ENCODE measurements around the gene SHANK1.
"Not testable (repeated sequence)": the region's sequence is repeated elsewhere in the genome, so short reads cannot be mapped to it uniquely, and the experiment has no call there.

The SHANK1 gene

GRCh38 chr19:50719566-50719965 lies at the start of gene SHANK1:
Gene SHANK1, minus strand, starts transcription at chr19:50719802. Its CDS starts 2,883 bp downstream, at chr19:50716919.
- DNase-seq (ENCODE audit: low spot score), result peak; percentile 73

DNA sequence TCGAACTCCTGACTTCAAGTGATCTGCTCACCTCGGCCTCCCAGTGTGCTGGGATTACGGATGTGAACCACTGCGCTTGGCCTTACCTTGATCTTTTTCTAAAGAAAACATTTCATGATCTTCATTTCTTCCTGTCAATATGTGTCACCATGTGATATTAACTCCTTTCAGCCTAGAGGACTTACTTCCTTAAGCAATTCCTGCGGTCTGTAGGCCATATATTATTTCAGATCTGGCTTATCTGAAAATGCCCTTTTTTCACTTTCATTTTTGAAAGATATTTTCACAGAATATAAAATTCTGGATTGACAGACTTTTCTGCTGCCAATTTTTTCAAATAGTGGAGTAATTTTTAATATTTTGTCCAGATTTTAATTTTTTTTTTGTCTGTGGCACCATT lies 48.7 kb upstream of the SHANK1 start:
- no peak for DNase-seq (ENCODE audit: low spot score)

DNA sequence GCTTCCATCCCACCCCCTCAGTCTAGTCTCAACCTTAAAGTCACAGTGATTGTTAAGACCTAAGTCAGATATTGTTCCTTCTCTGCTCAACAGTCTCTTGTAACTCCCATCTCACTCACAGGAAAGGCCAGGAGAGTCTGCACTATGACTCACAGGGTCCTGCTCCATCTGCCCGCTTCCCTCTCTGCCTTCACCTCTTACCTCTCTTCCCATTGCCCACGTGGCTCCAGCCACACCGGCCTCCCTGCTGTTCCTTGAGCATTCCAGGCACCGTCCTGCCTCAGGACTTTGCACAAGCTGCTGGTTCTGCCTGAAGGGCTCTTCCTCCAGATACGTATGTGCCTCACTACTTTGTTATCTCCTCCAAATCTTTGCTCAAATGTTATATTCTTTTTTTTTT lies 47.7 kb upstream of the SHANK1 start:
- DNase-seq (ENCODE audit: low spot score), result not testable (repeated sequence)

GRCh38 chr19:50766746-50767145 lies 47.1 kb upstream of the SHANK1 start:
- DNase-seq (ENCODE audit: low spot score), result not testable (repeated sequence)

DNA sequence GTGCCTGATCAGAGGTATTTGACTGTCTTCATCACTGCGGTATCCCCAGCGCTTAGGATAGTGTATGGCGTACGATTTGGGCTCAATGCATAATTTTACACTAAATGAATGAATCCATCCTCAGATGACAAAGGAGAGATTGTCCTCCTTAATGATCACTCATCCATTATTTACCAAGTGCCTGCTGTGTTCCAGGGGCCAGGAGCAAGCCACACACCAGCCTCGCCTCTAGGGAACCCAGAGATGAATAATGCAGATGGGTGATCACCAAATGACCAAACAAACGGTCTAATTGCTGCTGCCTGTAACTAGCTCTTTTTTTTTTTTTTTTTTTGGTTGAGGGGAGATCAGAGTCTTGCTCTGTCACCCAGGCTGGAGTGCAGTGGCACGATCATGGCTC lies 44.8 kb upstream of the SHANK1 start:
- DNase-seq (ENCODE audit: low spot score), result no peak

- not testable (repeated sequence) for DNase-seq (ENCODE audit: low spot score)
Observed at GRCh38 chr19:50763521-50763920, 43.9 kb upstream of the SHANK1 start.

GRCh38 chr19:50761501-50761900 lies 41.9 kb upstream of the SHANK1 start:
- not testable (repeated sequence) for DNase-seq (ENCODE audit: low spot score)

DNA sequence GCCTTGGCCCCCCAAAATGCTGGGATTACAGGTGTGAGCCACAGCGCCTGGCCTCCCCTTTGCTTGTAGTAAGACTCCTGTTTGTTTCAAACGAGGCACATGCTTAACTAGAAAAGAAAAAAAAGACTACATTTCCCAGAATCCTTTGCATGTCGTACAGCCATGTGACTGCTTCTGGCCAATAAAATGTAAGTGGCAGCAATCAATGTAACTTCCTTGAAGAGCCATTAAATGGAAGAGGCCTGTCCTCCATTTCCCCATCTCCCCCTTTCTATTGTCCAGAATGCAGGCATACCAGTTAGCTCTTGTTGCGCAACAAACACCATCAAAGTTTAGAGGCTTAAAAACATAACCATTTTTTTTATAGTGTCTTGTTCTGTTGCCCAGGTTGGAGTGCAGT lies 40.3 kb upstream of the SHANK1 start:
- DNase-seq (ENCODE audit: low spot score), result peak; percentile 40

- not testable (repeated sequence) for DNase-seq (ENCODE audit: low spot score)
Observed at GRCh38 chr19:50759076-50759475, 39.5 kb upstream of the SHANK1 start.

- not testable (repeated sequence) for DNase-seq (ENCODE audit: low spot score)
Observed at GRCh38 chr19:50757624-50758023, 38.0 kb upstream of the SHANK1 start.

DNA sequence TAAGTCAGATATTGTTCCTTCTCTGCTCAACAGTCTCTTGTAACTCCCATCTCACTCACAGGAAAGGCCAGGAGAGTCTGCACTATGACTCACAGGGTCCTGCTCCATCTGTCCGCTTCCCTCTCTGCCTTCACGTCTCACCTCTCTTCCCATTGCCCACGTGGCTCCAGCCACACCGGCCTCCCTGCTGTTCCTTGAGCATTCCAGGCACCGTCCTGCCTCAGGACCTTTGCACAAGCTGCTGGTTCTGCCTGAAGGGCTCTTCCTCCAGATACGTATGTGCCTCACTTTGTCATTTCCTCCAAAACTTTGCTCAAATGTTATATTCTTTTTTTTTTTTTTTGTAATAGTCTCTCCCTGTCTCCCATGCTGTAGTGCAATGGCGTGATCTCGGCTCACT lies 36.6 kb upstream of the SHANK1 start:
- DNase-seq (ENCODE audit: low spot score), result not testable (repeated sequence)

GRCh38 chr19:50753879-50754278 lies 34.3 kb upstream of the SHANK1 start:
- no peak for DNase-seq (ENCODE audit: low spot score)

GRCh38 chr19:50750010-50750409 lies 30.4 kb upstream of the SHANK1 start:
- no peak for DNase-seq (ENCODE audit: low spot score)

- no peak for DNase-seq (ENCODE audit: low spot score)
Observed at GRCh38 chr19:50749490-50749889, 29.9 kb upstream of the SHANK1 start.

DNA sequence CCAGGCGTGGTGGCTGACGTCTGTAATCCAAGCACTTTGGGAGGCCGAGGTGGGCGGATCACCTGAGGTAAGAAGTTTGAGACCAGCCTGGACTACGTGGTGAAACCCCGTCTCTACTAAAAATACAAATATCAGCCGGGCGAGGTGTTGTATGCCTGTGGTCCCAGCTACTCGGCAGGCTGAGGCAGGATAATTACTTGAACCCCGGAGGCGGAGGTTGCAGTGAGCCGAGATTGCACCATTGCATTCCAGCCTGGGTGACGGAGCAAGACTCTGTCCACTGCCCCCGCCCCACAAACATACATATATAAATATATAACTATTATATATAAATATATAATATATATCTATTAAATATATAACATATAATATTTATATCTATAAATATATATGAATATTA lies 27.5 kb upstream of the SHANK1 start:
- DNase-seq (ENCODE audit: low spot score), result not testable (repeated sequence)

- no peak for DNase-seq (ENCODE audit: low spot score)
Observed at GRCh38 chr19:50745221-50745620, 25.6 kb upstream of the SHANK1 start.

GRCh38 chr19:50743537-50743936 lies 23.9 kb upstream of the SHANK1 start:
- DNase-seq (ENCODE audit: low spot score), result no peak

- no peak for DNase-seq (ENCODE audit: low spot score)
Observed at GRCh38 chr19:50741179-50741933, 21.8 kb upstream of the SHANK1 start.

DNA sequence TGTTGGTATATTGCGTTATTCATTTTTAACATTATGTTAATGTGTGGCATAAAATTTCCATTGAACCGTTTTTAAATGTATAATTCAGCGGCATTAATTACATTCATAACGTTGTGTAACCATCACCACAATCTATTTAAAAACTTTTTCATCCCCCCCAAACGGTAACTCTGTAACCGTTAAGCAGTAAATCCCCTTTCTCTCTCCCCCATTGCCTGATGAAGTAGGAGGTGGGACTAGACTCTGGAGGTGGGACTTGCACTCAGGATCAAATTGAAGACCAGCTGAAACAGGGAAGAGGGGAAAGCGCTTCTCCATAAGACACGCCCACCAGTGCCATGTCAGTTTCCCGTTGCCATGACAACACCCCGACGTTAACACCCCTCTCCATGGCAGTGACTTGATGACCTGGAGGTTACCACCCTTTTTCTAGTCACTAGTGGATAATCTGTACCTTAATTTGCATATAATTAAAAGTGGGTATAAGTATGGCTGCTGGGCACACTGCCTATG lies 20.4 kb upstream of the SHANK1 start:
- peak; percentile 46 for DNase-seq (ENCODE audit: low spot score)

- no peak for DNase-seq (ENCODE audit: low spot score)
Observed at GRCh38 chr19:50739132-50739913, 19.7 kb upstream of the SHANK1 start.

GRCh38 chr19:50736338-50736737 lies 16.7 kb upstream of the SHANK1 start:
- DNase-seq (ENCODE audit: low spot score), result no peak

GRCh38 chr19:50735869-50736268 lies 16.3 kb upstream of the SHANK1 start:
- no peak for DNase-seq (ENCODE audit: low spot score)

DNA sequence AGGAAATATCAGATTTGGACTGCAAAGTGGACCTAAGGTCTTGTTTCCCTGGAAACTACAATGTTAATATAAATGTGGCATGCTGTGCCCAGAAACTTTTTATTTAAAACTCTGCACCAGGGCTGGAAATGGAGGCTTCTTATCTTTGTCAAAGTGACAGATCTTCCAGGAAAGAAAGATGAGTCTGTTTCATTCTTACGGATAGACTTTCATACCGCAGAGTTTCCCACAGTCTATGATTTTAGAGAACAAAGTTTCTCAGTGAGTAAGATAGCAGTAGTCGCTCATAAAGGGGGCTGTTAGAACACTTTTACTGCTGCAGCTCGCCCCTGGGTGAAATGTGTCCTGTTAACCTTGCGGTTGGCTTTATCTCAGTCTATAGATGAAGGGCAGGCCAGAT lies 10.3 kb upstream of the SHANK1 start:
- no peak for DNase-seq (ENCODE audit: low spot score)

Data from iPS-NIHi11 (cell line).